Umbilical cord (tissue), 2 donors: ENCODE results near the gene RTF2. TPM values are rescaled to one million over a fixed set of nuclear protein-coding genes. Genes with fewer than 3 reads are reported as not detected.

Source experiments
- DNase-seq: peaks from one replicate; pipeline ENCODE4 v3.0.0-alpha.2; 2015; ENCODE audit warnings: low spot score
- total RNA-seq: library from RNA; depleted of rRNA; stranded (reverse); fragments of >200 nt; gene quantifications from one replicate; pipeline ENCODE4 v1.2.3, GENCODE V29; 2014; ENCODE audit warnings: low replicate concordance; ENCODE audit not compliant: insufficient read depth

Gene RTF2
- total RNA-seq, 1 donor from 2014 or later, result 67.7 TPM

- no peak for DNase-seq
Observed at GRCh38 chr20:56438284-56438683, 30.1 kb upstream of the RTF2 start.

GRCh38 chr20:56439771-56440291, 28.6 kb upstream of the RTF2 start:
- peak; percentile 78 for DNase-seq

DNA sequence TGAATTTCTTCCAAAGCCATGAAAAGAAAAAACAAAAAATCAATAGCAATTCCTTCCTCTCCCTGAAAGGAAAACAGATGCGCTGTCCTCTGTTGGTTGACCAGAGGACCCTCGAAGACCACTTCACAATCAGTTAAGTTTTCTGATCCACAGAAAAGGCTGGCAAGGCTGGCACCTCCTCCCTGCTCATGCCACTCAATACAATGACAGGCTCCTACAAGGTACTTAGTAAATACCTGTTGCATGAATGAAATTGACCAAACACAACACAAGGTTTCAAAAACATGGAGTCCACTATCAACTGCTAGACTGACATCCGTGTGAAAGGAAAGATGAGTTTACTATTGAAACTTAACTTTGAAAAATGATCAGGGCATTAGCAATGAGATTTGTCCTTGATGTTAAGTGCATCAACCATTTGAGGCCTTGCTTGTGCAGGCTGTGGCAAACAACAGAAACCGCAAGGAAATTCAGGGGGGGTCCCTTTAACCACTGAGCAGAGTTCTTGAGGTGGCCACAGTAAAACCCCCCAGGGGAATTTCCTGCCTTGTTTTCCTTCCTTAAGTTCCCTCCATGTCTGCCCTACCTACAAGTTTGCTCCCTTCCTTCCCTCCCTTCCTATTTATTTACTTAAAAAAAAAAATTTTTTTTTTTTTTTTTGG, 27.9 kb upstream of the RTF2 start:
- DNase-seq, result no peak

DNA sequence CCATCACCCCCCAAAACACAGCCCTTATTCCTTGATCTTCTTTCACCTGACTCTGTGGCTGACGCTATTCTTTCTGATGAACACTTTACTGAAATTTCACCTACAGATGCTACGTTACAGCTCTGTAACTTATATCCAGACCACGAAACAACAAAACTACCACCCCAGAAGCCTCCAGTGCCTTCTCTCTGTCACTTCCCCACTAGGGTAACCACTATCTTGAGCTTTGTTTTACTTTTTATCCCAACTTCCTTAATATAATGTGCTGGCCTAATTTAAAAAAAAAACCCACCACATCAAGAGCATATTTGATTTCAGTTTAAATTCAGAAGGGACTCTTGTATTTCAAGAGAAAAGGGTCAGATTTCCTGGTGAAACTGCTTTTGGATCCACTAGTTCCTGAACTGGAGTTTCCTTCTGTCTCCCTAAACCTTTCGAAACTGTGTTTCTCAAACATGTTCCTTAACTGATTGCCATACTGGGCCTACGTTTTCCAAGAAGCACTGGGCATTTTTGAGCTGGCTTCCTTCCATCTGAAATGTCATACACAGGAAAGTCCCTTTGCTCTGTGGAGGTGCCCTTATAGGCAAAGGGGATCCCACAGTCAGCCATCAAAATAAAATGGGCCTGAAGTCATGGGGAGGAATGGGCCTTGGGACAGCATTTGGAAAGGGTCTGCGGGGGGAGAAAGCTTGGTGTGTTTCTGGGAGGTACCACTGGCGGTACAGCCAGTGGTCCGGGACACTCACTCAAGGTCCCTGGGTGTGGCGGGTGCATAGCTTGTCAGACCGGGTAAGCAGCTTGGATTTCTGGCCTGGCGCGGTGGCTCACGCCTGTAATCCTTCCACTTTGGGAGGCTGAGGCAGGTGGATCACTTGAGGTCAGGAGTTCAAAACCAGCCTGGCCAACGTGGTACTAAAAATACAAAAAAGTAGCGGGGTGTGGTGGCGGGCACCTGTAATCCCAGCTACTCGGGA, 25.8 kb upstream of the RTF2 start:
- no peak for DNase-seq

DNA sequence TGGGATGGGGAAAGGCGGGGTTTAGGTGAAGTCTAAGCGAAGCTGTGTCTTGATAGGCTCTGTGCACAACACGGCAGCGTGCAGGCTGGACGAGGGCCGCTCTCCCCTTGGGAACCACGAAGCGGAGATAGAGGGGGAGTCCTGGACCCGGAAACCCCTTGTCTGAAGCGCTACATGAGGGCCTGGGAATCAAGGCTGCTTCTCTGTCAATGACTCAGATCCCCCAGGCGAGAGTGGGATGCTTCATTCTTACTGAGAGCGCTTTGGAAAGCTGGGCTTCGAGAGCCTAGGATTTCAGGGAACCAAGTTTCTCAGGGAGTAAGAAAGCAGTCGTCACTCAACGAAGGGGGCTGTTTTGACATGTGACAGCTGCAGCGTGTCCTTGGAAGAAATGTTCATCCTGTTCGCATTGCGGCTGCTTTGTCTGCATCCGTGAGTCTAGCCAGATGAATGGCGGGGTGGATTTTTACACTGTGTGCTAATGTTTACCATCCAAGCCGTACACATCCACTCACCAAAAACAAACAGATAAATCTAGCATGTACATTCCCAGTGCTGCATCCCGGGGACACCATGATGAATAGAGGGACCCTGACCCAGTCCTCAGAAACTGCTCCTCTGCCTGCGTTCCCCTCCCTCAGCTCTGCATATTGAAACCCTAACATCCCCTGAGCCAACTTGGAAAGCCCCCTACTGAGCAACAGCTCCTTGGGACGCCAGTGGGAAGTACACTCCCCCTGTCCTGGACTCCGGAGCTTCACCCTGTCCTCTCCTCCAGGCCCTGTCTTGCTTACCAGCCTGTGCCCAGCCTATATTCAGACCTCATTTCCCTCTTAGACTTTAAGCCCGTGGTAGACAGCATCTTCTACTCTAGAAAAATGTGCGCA, 24.5 kb upstream of the RTF2 start:
- DNase-seq, result no peak

GRCh38 chr20:56445130-56445529, 23.3 kb upstream of the RTF2 start:
- no peak for DNase-seq

- DNase-seq, result no peak
Observed at GRCh38 chr20:56445540-56445939, 22.9 kb upstream of the RTF2 start.

- DNase-seq, result no peak
Observed at GRCh38 chr20:56447227-56447626, 21.2 kb upstream of the RTF2 start.

DNA sequence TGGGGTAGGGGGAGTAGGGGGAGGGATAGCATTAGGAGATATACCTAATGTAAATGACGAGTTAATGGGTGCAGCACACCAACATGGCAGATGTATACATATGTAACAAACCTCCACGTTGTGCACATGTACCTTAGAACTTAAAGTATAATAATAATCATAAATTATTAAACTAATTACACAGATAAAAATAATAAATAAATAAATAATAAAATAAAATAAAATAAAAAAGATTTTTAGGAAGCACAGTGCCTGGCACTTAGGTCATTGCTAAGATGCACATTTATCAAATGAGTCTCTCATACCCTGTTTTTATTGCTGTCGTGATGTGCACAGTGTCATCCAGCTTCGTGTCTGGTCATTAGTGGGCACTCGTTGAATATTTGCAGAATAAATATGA, 19.0 kb upstream of the RTF2 start:
- DNase-seq, result no peak

DNA sequence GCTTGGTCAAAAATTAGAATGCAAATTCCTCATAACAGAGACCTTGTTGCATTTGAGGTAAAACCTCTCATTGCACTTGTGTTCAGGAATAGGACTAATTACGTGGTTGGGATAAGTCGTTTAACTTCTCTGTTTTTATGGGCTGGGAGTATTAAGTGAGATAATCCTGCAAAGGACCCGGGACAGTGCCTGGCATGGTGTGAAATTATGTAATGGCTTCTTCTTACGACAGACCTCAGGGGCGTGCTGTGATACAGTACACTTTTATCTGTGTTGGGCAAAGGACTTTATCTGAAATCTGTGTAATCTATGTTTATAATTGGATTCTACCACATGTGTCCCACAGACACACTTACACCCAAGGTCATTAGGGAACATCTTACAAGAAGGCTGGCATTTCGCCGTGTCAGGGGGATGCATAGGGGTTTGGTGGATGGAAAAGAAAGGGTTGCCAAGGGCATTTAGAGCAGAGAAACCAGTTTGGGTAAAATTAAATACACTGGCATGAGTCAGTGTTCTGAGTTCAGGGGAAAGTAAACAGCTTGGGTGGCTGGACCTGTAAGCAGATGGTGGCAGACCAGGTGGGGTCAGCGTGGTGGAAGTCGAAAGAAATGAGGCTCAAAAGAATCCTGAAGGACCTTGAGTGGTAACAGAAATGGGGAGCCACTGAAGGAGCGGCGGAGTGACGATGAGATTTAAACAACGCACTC, 17.2 kb upstream of the RTF2 start:
- no peak for DNase-seq

DNA sequence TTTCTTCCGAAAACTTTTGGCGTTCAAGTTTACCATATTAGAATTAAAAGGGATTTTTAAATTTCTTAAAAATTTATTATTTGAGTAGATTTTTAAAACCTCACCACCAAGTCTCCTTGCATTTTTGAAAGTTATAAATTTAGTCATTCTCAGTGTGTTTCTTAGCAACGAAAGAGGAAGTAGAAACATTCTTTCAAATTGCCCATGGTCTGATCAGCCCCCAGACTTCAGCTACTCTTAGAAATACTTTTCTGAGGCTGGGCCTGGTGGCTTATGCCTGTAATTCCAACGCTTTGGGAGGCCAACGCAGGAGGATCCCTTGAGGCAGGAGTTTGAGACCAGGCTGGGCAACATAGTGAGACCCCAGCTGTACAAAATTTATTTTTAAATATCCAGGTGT, 15.1 kb upstream of the RTF2 start:
- no peak for DNase-seq

GRCh38 chr20:56454754-56455153, 13.7 kb upstream of the RTF2 start:
- DNase-seq, result no peak

- DNase-seq, result no peak
Observed at GRCh38 chr20:56458206-56458821, 10.1 kb upstream of the RTF2 start.

DNA sequence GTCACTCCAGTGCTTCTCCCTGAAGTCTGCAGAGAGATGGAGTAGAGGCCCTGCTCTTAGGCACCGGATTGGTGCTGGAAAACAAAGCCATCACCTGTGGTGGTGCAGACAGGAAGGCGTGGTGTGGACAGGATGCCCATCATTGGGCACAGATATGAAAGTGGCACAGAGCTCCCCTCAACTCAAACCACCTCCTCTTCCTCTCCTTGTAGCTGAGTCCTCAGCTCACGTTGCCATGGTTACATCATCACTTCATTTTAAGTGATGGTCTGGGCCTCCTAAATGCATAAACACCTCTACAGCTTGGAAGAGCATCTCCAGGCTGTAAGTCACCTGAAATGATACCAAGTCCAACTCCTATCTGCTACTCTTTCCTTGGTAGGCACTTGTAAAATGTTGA, 8.0 kb upstream of the RTF2 start:
- no peak for DNase-seq

- DNase-seq, result no peak
Observed at GRCh38 chr20:56461576-56461975, 6.9 kb upstream of the RTF2 start.

GRCh38 chr20:56463428-56463827, 5.0 kb upstream of the RTF2 start:
- no peak for DNase-seq

GRCh38 chr20:56465997-56466396, 2.4 kb upstream of the RTF2 start:
- peak; percentile 14 for DNase-seq

GRCh38 chr20:56467968-56468315, 485 bp upstream of the RTF2 start:
- DNase-seq, result no peak

DNA sequence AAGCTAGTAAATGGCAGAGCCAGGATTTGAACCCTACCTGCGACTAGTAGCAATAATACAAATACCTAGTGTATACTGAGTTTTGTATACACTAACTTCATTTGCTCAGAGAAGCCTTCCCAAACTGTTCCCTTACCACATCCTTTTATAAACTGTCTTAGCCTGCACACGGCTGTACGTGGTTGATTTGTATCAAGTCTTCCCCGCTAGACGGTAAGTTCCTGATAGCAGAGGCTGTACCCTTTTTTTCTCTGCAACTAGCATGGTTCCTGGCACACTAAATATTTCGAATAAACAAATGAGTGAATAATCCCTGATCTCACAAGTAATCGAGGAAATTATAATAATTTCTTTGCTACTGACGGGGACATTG, 636 bp downstream of the RTF2 start:
- no peak for DNase-seq

DNA sequence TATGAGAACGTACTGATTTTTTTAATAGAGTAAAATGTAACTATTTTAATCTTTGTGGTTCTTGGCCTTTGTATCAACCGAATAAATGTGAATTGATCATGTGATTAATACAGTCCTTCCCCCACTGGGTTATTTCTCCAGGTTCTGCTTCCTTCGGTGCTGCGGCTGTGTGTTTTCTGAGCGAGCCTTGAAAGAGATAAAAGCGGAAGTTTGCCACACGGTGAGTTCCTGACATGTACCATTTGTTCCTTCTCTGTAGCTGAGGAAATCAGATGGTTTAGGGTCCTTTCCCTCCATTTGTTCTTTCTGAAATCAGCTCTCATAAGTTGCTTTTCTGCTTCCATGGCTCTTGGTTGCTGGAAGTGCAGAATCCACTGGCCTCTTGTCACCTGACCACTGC, 15.5 kb downstream of the RTF2 start:
- no peak for DNase-seq

DNA sequence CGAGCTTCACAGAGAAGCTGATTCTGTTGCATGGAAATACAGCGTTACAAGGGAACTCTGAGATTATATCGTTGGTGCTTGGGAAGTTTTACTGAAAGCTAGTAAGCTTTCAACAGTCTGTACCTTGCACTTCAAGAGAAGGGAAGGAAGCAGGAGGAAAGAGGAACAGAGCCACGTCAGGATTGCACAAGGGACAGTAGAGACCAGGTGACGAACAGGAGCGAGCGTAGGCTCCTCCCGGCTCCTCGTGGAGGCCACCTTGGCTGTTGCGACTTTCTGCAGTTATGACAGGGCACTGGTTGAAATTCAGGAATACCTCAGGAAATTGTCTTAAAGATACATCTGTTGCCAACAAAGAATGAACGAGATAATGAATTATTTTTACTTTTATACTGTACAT, 18.8 kb downstream of the RTF2 start:
- DNase-seq, result no peak
